H1 (cell line): Measurements from ENCODE around the gene LAP3. TPM values are rescaled to one million over a fixed set of nuclear protein-coding genes. Genes with fewer than 3 reads are reported as not detected.

Source experiments
- FOSL1 ChIP-seq: IDR thresholded peaks from 2 replicates; pipeline ENCODE4 v1.6.1; 2011; ENCODE audit warnings: mild to moderate bottlenecking, low read depth, low read length, moderate library complexity; ENCODE audit not compliant: insufficient read depth
- TAF7 ChIP-seq: optimal IDR thresholded peaks from 2 replicates; pipeline ENCODE3; 2011; ENCODE audit warnings: low read depth, mild to moderate bottlenecking, inconsistent platforms, low read length, moderate library complexity, borderline replicate concordance
- polyA plus RNA-seq, 7 experiments: library from polyadenylated mRNA; depleted of rRNA in 3 of 7; stranded (reverse) in 5 of 7; unstranded in 2 of 7; fragments of >200 nt in 5 of 7; fragments of 200-250 nt in 2 of 7; gene quantifications; 1 replicate in 5 of 7; 2 replicates in 1 of 7; 4 replicates in 1 of 7; pipeline versions ENCODE4 v1.2.1 to v1.2.3, GENCODE V29; 2011 to 2013; ENCODE audit warnings: missing spikeins in 2 of 7, mixed read lengths in 2 of 7
- total RNA-seq: library from RNA; stranded (reverse); fragmentation: NEBNext Ultra II Directional; extraction: Animal tissue kit (Norgen Biotek cat#: 25700); gene quantifications from 2 replicates; pipeline ENCODE4 v1.2.1, GENCODE V29; 2021

LAP3 gene
- total and polyA plus RNA-seq, 2 of the 8 experiments (the other 6 are each of a cell fraction or from before 2014, with no cell fraction given): 28.3 to 50.9 TPM

GRCh38 chr4:17624821-17625220, 47.8 kb downstream of the LAP3 start (continued):
- no peak for TF ChIP-seq TAF7
- no peak for TF ChIP-seq FOSL1
